Astrocyte (in vitro differentiated cells and primary cell): ENCODE measurements around the gene CENATAC. TPM values are rescaled to one million over a fixed set of nuclear protein-coding genes. Genes with fewer than 3 reads are reported as not detected.
"Not testable (repeated sequence)": the region's sequence is repeated elsewhere in the genome, so short reads cannot be mapped to it uniquely, and the experiment has no call there.

ENCODE experiments used
- DNase-seq: peaks from one replicate; pipeline ENCODE4 v3.0.0-alpha.2; 2010; ENCODE audit warnings: low read depth
- FAIRE-seq: peaks from 2 replicates; lab custom pipeline; 2011; peaks lifted over from hg19 to GRCh38; lab: Jason Lieb, UNC
- H2AFZ ChIP-seq: 2 replicates; pipeline ENCODE4 v1.6.0; 2012; ENCODE audit warnings: low read depth, low read length, inconsistent platforms
- H3K27ac ChIP-seq: 2 replicates; pipeline ENCODE4 v1.5.1; 2011; ENCODE audit warnings: low read depth, low read length, inconsistent platforms
- H3K27me3 ChIP-seq: 2 replicates; pipeline ENCODE4 v1.6.0; 2011; ENCODE audit warnings: low read length, inconsistent platforms; ENCODE audit not compliant: insufficient read depth
- H3K36me3 ChIP-seq: 2 replicates; pipeline ENCODE4 v1.5.1; 2011; ENCODE audit warnings: low read length, inconsistent platforms; ENCODE audit not compliant: insufficient read depth
- H3K4me1 ChIP-seq: 2 replicates; pipeline ENCODE4 v1.5.1; 2011; ENCODE audit warnings: low read length, inconsistent platforms; ENCODE audit not compliant: insufficient read depth
- H3K4me2 ChIP-seq: 2 replicates; pipeline ENCODE4 v1.6.0; 2012; ENCODE audit warnings: low read length, inconsistent platforms
- H3K4me3 ChIP-seq: 2 replicates; pipeline ENCODE4 v1.5.1; 2011; ENCODE audit warnings: low read depth, mild to moderate bottlenecking, low read length, inconsistent platforms; ENCODE audit not compliant: insufficient read depth
- H3K79me2 ChIP-seq: 2 replicates; pipeline ENCODE4 v1.6.0; 2012; ENCODE audit warnings: mild to moderate bottlenecking, low read length, inconsistent platforms; ENCODE audit not compliant: insufficient read depth
- H3K9ac ChIP-seq: 2 replicates; pipeline ENCODE4 v1.6.0; 2012; ENCODE audit warnings: mild to moderate bottlenecking, low read length, inconsistent platforms
- H3K9me3 ChIP-seq: 2 replicates; pipeline ENCODE4 v1.5.1; 2012; ENCODE audit warnings: low read depth, mild to moderate bottlenecking, low read length, inconsistent platforms; ENCODE audit not compliant: insufficient read depth
- H4K20me1 ChIP-seq: 2 replicates; pipeline ENCODE4 v1.6.0; 2012; ENCODE audit warnings: low read length, inconsistent platforms; ENCODE audit not compliant: insufficient read depth
- H3K27ac Mint-ChIP-seq: one replicate; pipeline ENCODE4 v1.8.0; 2021; ENCODE audit warnings: mild to moderate bottlenecking, mixed read lengths; ENCODE audit not compliant: unreplicated experiment
- H3K27me3 Mint-ChIP-seq: one replicate; pipeline ENCODE4 v1.8.0; 2021; ENCODE audit warnings: low read depth, mixed read lengths; ENCODE audit not compliant: unreplicated experiment
- H3K36me3 Mint-ChIP-seq: one replicate; pipeline ENCODE4 v1.8.0; 2021; ENCODE audit warnings: low read depth, mixed read lengths; ENCODE audit not compliant: unreplicated experiment
- H3K4me1 Mint-ChIP-seq: one replicate; pipeline ENCODE4 v1.8.0; 2021; ENCODE audit warnings: low read depth, mixed read lengths; ENCODE audit not compliant: unreplicated experiment
- H3K4me3 Mint-ChIP-seq: one replicate; pipeline ENCODE4 v1.8.0; 2021; ENCODE audit warnings: mild to moderate bottlenecking, moderate library complexity, mixed read lengths; ENCODE audit not compliant: unreplicated experiment
- H3K9me3 Mint-ChIP-seq: one replicate; pipeline ENCODE4 v1.8.0; 2021; ENCODE audit warnings: mild to moderate bottlenecking, mixed read lengths; ENCODE audit not compliant: unreplicated experiment
- CTCF ChIP-seq: IDR thresholded peaks from 2 replicates; pipeline ENCODE4 v1.5.1; 2011; ENCODE audit warnings: low read depth, mild to moderate bottlenecking, inconsistent platforms, low read length, moderate library complexity; ENCODE audit not compliant: insufficient read depth
- EZH2 ChIP-seq: IDR thresholded peaks from 2 replicates; pipeline ENCODE4 v1.6.1; 2012; ENCODE audit warnings: mild to moderate bottlenecking, low read length, inconsistent platforms; ENCODE audit not compliant: insufficient read depth
- total RNA-seq: library from RNA; stranded (reverse); gene quantifications from 2 replicates; pipeline ENCODE4 v1.2.1, GENCODE V29; 2021

The CENATAC gene
- total RNA-seq, 1 donor from 2014 or later, result 25.4 TPM

- no peak overlapping the region for H3K4me3 Mint-ChIP-seq
- no peaks in the 10 kb centered on the region for H3K9me3 Mint-ChIP-seq
- Histone ChIP-seq H3K9me3 (no peaks in the 10 kb centered on the region), H3K79me2 (no peaks in the 10 kb centered on the region), H3K9ac (no peak overlapping the region), H3K27me3 (no peaks in the 10 kb centered on the region), H3K4me2 (no peak overlapping the region), H2AFZ (no peak overlapping the region), H4K20me1 (no peaks in the 10 kb centered on the region), H3K36me3 (no peaks in the 10 kb centered on the region), H3K4me1 (peaks cover 3% of the 10 kb centered on the region), H3K27ac (no peak overlapping the region), H3K4me3 (no peak overlapping the region)
- TF ChIP-seq EZH2 (no peak), CTCF (no peak)
- DNase-seq (no peak), FAIRE-seq (no peak)
- no peaks in the 10 kb centered on the region for H3K27me3 Mint-ChIP-seq
- no peak overlapping the region for H3K27ac Mint-ChIP-seq
- peaks cover 2% of the 10 kb centered on the region for H3K4me1 Mint-ChIP-seq
- no peaks in the 10 kb centered on the region for H3K36me3 Mint-ChIP-seq
These were observed 36.9 kb downstream of the CENATAC start for GRCh38 chr11:119034813-119035212.

- H3K9ac ChIP-seq, result no peak overlapping the region
- H3K27ac ChIP-seq, result no peak overlapping the region
- no peaks in the 10 kb centered on the region for H3K27me3 ChIP-seq
- no peak for DNase-seq
- no peaks in the 10 kb centered on the region for H3K9me3 Mint-ChIP-seq
- H2AFZ ChIP-seq, result no peak overlapping the region
- no peak overlapping the region for H3K27ac Mint-ChIP-seq
- no peaks in the 10 kb centered on the region for H3K36me3 ChIP-seq
- no peaks in the 10 kb centered on the region for H3K36me3 Mint-ChIP-seq
- FAIRE-seq, result no peak
- H3K4me2 ChIP-seq, result no peak overlapping the region
- H3K4me1 Mint-ChIP-seq, result peaks cover 4% of the 10 kb centered on the region
- no peak overlapping the region for H3K4me3 Mint-ChIP-seq
- no peak overlapping the region for H3K4me3 ChIP-seq
- H4K20me1 ChIP-seq, result no peaks in the 10 kb centered on the region
- no peaks in the 10 kb centered on the region for H3K9me3 ChIP-seq
- TF ChIP-seq EZH2 (no peak), CTCF (no peak)
- no peaks in the 10 kb centered on the region for H3K4me1 ChIP-seq
- H3K79me2 ChIP-seq, result no peaks in the 10 kb centered on the region
- H3K27me3 Mint-ChIP-seq, result no peaks in the 10 kb centered on the region
These were observed 40.9 kb downstream of the CENATAC start for GRCh38 chr11:119038884-119039283.

GRCh38 chr11:119039471-119039870 lies 41.5 kb downstream of the CENATAC start:
- H3K4me1 Mint-ChIP-seq, H4K20me1 ChIP-seq, H2AFZ ChIP-seq, H3K27ac Mint-ChIP-seq, H3K4me3 Mint-ChIP-seq, H3K9ac ChIP-seq, H3K4me1 ChIP-seq, H3K27ac ChIP-seq, H3K4me3 ChIP-seq, H3K36me3 Mint-ChIP-seq, H3K9me3 ChIP-seq, H3K27me3 ChIP-seq, FAIRE-seq, H3K27me3 Mint-ChIP-seq, H3K36me3 ChIP-seq, H3K4me2 ChIP-seq, H3K79me2 ChIP-seq, H3K9me3 Mint-ChIP-seq, DNase-seq: not testable (repeated sequence)
